HG02938 (cell line): ENCODE results near the gene ANKRD39.

Experiments used
- ATAC-seq: cut with Tn5 transposase; IDR thresholded peaks from one replicate; pipeline ENCODE4 v1.9.1; 2021; ENCODE audit warnings: mild to moderate bottlenecking, moderate library complexity; ENCODE audit not compliant: unreplicated experiment

ANKRD39 gene

GRCh38 chr2:96831679-96832078 is 26.1 kb downstream of the ANKRD39 start:
- no peak for ATAC-seq

- no peak for ATAC-seq
Observed at GRCh38 chr2:96830044-96830562, 27.7 kb downstream of the ANKRD39 start.

GRCh38 chr2:96828874-96829273 is 28.9 kb downstream of the ANKRD39 start:
- ATAC-seq = no peak

- no peak for ATAC-seq
Observed at GRCh38 chr2:96828436-96828835, 29.4 kb downstream of the ANKRD39 start.

- ATAC-seq = no peak
Observed at GRCh38 chr2:96826546-96827278, 31.1 kb downstream of the ANKRD39 start.

- no peak for ATAC-seq
Observed at GRCh38 chr2:96825057-96825456, 32.8 kb downstream of the ANKRD39 start.

- ATAC-seq = no peak
Observed at GRCh38 chr2:96824079-96824870, 33.5 kb downstream of the ANKRD39 start.

- ATAC-seq = no peak
Observed at GRCh38 chr2:96823198-96823597, 34.6 kb downstream of the ANKRD39 start.

- no peak for ATAC-seq
Observed at GRCh38 chr2:96822786-96823185, 35.0 kb downstream of the ANKRD39 start.

- no peak for ATAC-seq
Observed at GRCh38 chr2:96821113-96821675, 36.6 kb downstream of the ANKRD39 start.

GRCh38 chr2:96819876-96820511 is 37.8 kb downstream of the ANKRD39 start:
- ATAC-seq = no peak

- ATAC-seq = no peak
Observed at GRCh38 chr2:96819128-96819875, 38.5 kb downstream of the ANKRD39 start.

- ATAC-seq = no peak
Observed at GRCh38 chr2:96817882-96818281, 39.9 kb downstream of the ANKRD39 start.

GRCh38 chr2:96816836-96817702 is 40.7 kb downstream of the ANKRD39 start:
- ATAC-seq = no peak

- ATAC-seq = peak; percentile 84
Observed at GRCh38 chr2:96816127-96816835, 41.5 kb downstream of the ANKRD39 start, which contains the start of gene CNNM3. Gene CNNM3 (plus strand): TSS chr2:96816268. CDS start chr2:96816278, 10 bp downstream.

GRCh38 chr2:96815326-96816126 is 42.3 kb downstream of the ANKRD39 start:
- peak; percentile 11 for ATAC-seq

GRCh38 chr2:96813656-96814055 is 44.2 kb downstream of the ANKRD39 start:
- no peak for ATAC-seq

- no peak for ATAC-seq
Observed at GRCh38 chr2:96811917-96812316, 45.9 kb downstream of the ANKRD39 start.
